PC-3 (cell line): ENCODE results near the gene CHSY3. TPM values are rescaled to one million over a fixed set of nuclear protein-coding genes. Genes with fewer than 3 reads are reported as not detected.
A peak's percentile ranks its signal among the peaks of the same experiment; 100 is the strongest.

ENCODE experiments used
- ATAC-seq: fragments of 200-7000 bp; cut with Tn5 transposase; 2 replicates; pipeline ENCODE4 v1.9.1; 2020; ENCODE audit warnings: mild to moderate bottlenecking, moderate library complexity
- BruUV-seq: library from RNA; stranded (reverse); fragments of 400-500 nt; replicated peaks from 2 replicates; lab custom pipeline; 2021; lab: Mats Ljungman, UMichigan
- CTCF ChIA-PET: fragments of 300-600 bp; sonication (Branson Sonifier 250); formaldehyde crosslinking; loops from one replicate; lab custom pipeline; 2022; ENCODE audit warnings: antibody characterized with exemption; lab: Charles Lee
- POLR2A ChIA-PET: fragments of 300-600 bp; sonication (Branson Sonifier 250); formaldehyde crosslinking; loops from one replicate; lab custom pipeline; 2022; ENCODE audit warnings: antibody characterized with exemption; ENCODE audit not compliant: unreplicated experiment; lab: Charles Lee
- DNase-seq: peaks from one replicate; pipeline ENCODE4 v3.0.0-alpha.2; 2015
- H2AFZ ChIP-seq: fragments of 300-600 bp; sonication (generic); 2 replicates; pipeline ENCODE4 v1.6.0; 2016; ENCODE audit warnings: antibody characterized with exemption, low read length
- H3F3A ChIP-seq: fragments of 300-600 bp; sonication (generic); one replicate; pipeline ENCODE4 v1.6.0; 2017; ENCODE audit warnings: antibody characterized with exemption, low read length, control low read depth, mild to moderate bottlenecking; ENCODE audit not compliant: unreplicated experiment
- H3K27ac ChIP-seq: fragments of 300-600 bp; sonication (generic); 2 replicates; pipeline ENCODE4 v1.5.1; 2016; ENCODE audit warnings: mild to moderate bottlenecking, low read length
- H3K27me3 ChIP-seq: fragments of 300-600 bp; sonication (generic); 2 replicates; pipeline ENCODE4 v1.6.1; 2016; ENCODE audit warnings: low read length, mixed read lengths
- H3K36me3 ChIP-seq: fragments of 300-600 bp; sonication (generic); 2 replicates; pipeline ENCODE4 v1.6.1; 2016; ENCODE audit warnings: low read depth, mixed run types, low read length, mixed read lengths
- H3K4me1 ChIP-seq: fragments of 300-600 bp; sonication (generic); 2 replicates; pipeline ENCODE4 v1.5.1; 2016; ENCODE audit warnings: low read length; ENCODE audit not compliant: insufficient read depth
- H3K4me2 ChIP-seq: fragments of 300-600 bp; sonication (generic); 2 replicates; pipeline ENCODE4 v1.6.0; 2016; ENCODE audit warnings: low read length
- H3K4me3 ChIP-seq: fragments of 300-600 bp; sonication (generic); 2 replicates; pipeline ENCODE4 v1.5.1; 2016; ENCODE audit warnings: mild to moderate bottlenecking, low read length, mixed read lengths
- H3K79me2 ChIP-seq: fragments of 300-600 bp; sonication (generic); 2 replicates; pipeline ENCODE4 v1.6.1; 2017; ENCODE audit warnings: low read length, mixed read lengths
- H3K9ac ChIP-seq: fragments of 300-600 bp; sonication (generic); 2 replicates; pipeline ENCODE4 v1.6.0; 2016; ENCODE audit warnings: mild to moderate bottlenecking, low read length
- H3K9me2 ChIP-seq: fragments of 300-600 bp; sonication (generic); replicated peaks from 2 replicates; pipeline ENCODE4 v1.6.1; 2016; ENCODE audit warnings: mixed run types, low read length, mixed read lengths
- H3K9me3 ChIP-seq: fragments of 300-600 bp; sonication (generic); 2 replicates; pipeline ENCODE4 v1.6.1; 2016; ENCODE audit warnings: low read length, mixed read lengths
- H4K20me1 ChIP-seq: fragments of 300-600 bp; sonication (generic); 2 replicates; pipeline ENCODE4 v1.6.1; 2016; ENCODE audit warnings: low read length, mixed read lengths
- EZH2 ChIP-seq: fragments of 300-600 bp; sonication (generic); IDR thresholded peaks from one replicate; pipeline ENCODE4 v1.6.1; 2017; ENCODE audit warnings: antibody characterized with exemption, mild to moderate bottlenecking, low read length; ENCODE audit not compliant: unreplicated experiment
- EZH2phosphoT487 ChIP-seq: fragments of 300-600 bp; sonication (generic); IDR thresholded peaks from 2 replicates; pipeline ENCODE4 v1.6.1; 2018; ENCODE audit warnings: mild to moderate bottlenecking, antibody characterized with exemption, low read length, borderline replicate concordance
- intact Hi-C: fragments of 100-400 bp; cut with micrococcal nuclease; formaldehyde crosslinking; loops from 2 replicates; pipeline ENCODE4 v1.9.0; 2023
- total RNA-seq: library from RNA; depleted of rRNA; stranded (reverse); fragments of >200 nt; gene quantifications from 2 replicates; pipeline ENCODE4 v1.2.3, GENCODE V29; 2014
- TF ChIP-seq, protein P1 (sequence below): fragments of 300-600 bp; sonication (generic); conservative IDR thresholded peaks from 2 replicates; pipeline ENCODE4 v1.5.1; 2017; ENCODE audit warnings: antibody characterized with exemption, low read depth, mild to moderate bottlenecking, low read length

Gene CHSY3
- total RNA-seq, 1 experiment from 2014 or later = 1.7 TPM

DNA sequence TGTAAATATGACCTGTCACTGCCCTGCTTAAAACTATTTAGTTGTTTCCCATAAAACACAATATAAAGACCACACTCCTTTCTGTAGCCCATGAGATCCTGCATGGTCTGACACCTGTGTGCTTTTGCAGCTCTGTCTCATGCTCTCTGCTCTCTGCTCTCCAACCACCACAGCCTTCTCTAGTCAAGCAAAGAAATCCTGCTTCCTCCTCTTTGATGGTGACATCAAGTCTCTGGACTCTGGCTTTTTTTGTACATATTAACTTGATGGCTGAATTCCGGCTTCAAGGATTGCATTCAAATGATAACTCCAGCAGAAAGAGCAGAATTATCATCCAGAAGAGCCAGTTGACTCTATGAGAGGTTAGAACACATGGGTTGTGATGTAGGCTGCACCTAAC, 58.2 kb downstream of the CHSY3 start:
- Histone ChIP-seq H3F3A (no peaks in the 10 kb centered on the region), H4K20me1 (no peaks in the 10 kb centered on the region), H3K9ac (no peak overlapping the region), H3K27me3 (no peaks in the 10 kb centered on the region), H3K4me3 (no peak overlapping the region), H3K4me2 (no peak overlapping the region), H3K79me2 (no peaks in the 10 kb centered on the region), H3K27ac (peak overlapping the region; percentile 66), H3K9me3 (no peaks in the 10 kb centered on the region), H3K9me2 (no peaks in the 10 kb centered on the region), H2AFZ (no peak overlapping the region), H3K4me1 (peaks cover 9% of the 10 kb centered on the region; the same call in 1 of the 2 replicates), H3K36me3 (no peaks in the 10 kb centered on the region)
- TF ChIP-seq, protein P1, sequence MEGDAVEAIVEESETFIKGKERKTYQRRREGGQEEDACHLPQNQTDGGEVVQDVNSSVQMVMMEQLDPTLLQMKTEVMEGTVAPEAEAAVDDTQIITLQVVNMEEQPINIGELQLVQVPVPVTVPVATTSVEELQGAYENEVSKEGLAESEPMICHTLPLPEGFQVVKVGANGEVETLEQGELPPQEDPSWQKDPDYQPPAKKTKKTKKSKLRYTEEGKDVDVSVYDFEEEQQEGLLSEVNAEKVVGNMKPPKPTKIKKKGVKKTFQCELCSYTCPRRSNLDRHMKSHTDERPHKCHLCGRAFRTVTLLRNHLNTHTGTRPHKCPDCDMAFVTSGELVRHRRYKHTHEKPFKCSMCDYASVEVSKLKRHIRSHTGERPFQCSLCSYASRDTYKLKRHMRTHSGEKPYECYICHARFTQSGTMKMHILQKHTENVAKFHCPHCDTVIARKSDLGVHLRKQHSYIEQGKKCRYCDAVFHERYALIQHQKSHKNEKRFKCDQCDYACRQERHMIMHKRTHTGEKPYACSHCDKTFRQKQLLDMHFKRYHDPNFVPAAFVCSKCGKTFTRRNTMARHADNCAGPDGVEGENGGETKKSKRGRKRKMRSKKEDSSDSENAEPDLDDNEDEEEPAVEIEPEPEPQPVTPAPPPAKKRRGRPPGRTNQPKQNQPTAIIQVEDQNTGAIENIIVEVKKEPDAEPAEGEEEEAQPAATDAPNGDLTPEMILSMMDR = no peak
- TF ChIP-seq EZH2phosphoT487 (no peak), EZH2 (no peak)
- intact Hi-C loops = loop anchor here (10.0 kb wide), 2 partner anchors 58 to 102 kb away; partner anchors contain the start of gene CHSY3
- CTCF ChIA-PET = no interaction called here
- ATAC-seq (no peak), DNase-seq (no peak)
- no TSS peak for BruUV-seq
- POLR2A ChIA-PET = no interaction called here

DNA sequence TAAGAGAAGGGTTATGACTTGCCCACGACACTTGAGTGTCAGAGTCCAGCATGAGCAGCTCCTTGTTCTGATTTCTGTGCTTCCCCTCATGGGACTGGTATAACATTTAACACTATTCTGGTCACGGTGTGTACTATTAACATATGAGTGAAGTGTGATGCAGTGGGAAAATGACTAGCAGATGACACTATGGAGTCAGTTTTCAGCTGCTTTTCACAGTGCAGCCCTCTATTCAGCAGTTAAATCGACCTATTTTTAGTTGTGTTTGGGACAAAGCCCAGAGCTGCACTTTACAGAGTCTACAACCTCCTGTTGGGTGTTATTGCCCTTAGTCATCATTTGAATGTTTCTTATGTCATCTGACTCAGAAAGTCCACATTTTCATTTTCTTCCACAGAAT, 59.1 kb downstream of the CHSY3 start:
- Histone ChIP-seq H4K20me1 (no peaks in the 10 kb centered on the region), H3K9me2 (no peaks in the 10 kb centered on the region), H3K9me3 (no peaks in the 10 kb centered on the region), H3K9ac (no peak overlapping the region), H3K4me3 (no peak overlapping the region), H3F3A (no peaks in the 10 kb centered on the region), H3K36me3 (no peaks in the 10 kb centered on the region), H3K79me2 (no peaks in the 10 kb centered on the region), H3K27ac (peak overlapping the region; percentile 66), H3K4me2 (no peak overlapping the region), H3K4me1 (peaks cover 9% of the 10 kb centered on the region; the same call in 1 of the 2 replicates), H2AFZ (no peak overlapping the region), H3K27me3 (no peaks in the 10 kb centered on the region)
- no peak for TF ChIP-seq EZH2
- TF ChIP-seq, protein P1 = no peak
- TF ChIP-seq EZH2phosphoT487 = no peak
- CTCF ChIA-PET = interaction anchor here (0.7 kb wide), 1 partner anchor 54 kb away, joined by 3 read pairs; no protein-coding TSS in a partner anchor
- intact Hi-C loops = loop anchor here (10.0 kb wide), 2 partner anchors 59 to 101 kb away; partner anchors contain the start of gene CHSY3
- peak; percentile 60 for DNase-seq
- peak; percentile 94 for ATAC-seq
- BruUV-seq = no TSS peak
- POLR2A ChIA-PET = interaction anchor here (0.6 kb wide), 1 partner anchor 198 kb away, joined by 3 read pairs; no protein-coding TSS in a partner anchor

DNA sequence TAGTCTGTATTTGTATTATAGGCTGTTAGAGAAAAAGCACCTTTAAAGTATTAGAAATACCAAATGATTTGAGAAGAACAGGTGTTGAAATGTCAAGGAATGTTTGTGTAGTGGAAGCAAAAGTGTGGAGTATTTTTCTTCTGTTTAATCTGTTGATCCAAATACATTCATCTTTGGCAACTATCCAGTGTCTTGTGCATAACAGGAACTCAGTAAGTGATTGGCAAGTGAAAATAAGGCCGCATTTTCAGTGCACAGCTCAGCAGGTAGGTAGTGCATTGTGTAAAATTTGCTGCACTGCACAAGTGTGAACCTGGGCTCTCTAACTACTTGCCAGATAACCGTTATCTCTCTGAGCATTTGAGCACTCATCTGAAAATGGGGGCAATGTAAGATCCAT, 61.8 kb downstream of the CHSY3 start:
- TF ChIP-seq EZH2phosphoT487 (no peak), EZH2 (no peak)
- TF ChIP-seq, protein P1 = no peak
- H3K36me3 ChIP-seq = no peaks in the 10 kb centered on the region
- ATAC-seq (no peak), DNase-seq (no peak)
- H3K4me3 ChIP-seq = no peak overlapping the region
- no peaks in the 10 kb centered on the region for H4K20me1 ChIP-seq
- no peaks in the 10 kb centered on the region for H3F3A ChIP-seq
- no peak overlapping the region for H3K4me2 ChIP-seq
- POLR2A ChIA-PET = no interaction called here
- intact Hi-C loops = loop anchor here (10.0 kb wide), 2 partner anchors 61 to 99 kb away; partner anchors contain the start of gene CHSY3
- H3K27me3 ChIP-seq = no peaks in the 10 kb centered on the region
- H3K79me2 ChIP-seq = no peaks in the 10 kb centered on the region
- no peak overlapping the region for H3K9ac ChIP-seq
- peaks cover 9% of the 10 kb centered on the region; the same call in 1 of the 2 replicates for H3K4me1 ChIP-seq
- H3K27ac ChIP-seq = no peak overlapping the region
- H3K9me3 ChIP-seq = no peaks in the 10 kb centered on the region
- H3K9me2 ChIP-seq = no peaks in the 10 kb centered on the region
- H2AFZ ChIP-seq = no peak overlapping the region
- CTCF ChIA-PET = no interaction called here
- BruUV-seq = no TSS peak
